Measurements from ENCODE around the gene MRI1. TPM values are rescaled to one million over a fixed set of nuclear protein-coding genes. Genes with fewer than 3 reads are reported as not detected.
A peak's percentile ranks its signal among the peaks of the same experiment; 100 is the strongest.

Gene MRI1
- total RNA-seq, 1 donor from 2014 or later, result 89.9 TPM

DNA sequence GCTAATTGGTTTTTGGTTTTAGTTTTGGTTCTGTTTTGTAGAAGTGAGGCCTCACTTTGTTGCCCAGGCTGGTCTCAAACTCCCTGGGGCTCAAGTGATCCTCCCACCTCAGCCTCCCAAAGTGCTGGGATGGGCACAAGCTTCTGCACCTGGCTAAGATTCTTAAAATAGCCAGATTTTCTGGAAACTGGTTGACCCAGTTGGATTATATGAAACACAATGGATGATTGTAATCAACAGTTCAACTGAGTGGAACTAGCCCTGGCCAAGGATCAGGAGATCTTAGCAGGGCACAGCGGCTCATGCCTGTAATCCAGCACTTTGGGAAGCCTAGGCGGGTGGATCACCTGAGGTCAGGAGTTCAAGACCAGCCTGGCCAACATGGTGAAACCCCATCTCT, 29.6 kb upstream of the MRI1 start:
- Histone ChIP-seq H3K4me1 (peaks cover 3 to 17% of the 10 kb centered on the region in 2 donors), H3K36me3 (no peaks in the 10 kb centered on the region), H3K4me3 (no peak overlapping the region), H3K9me3 (no peaks in the 10 kb centered on the region), H3K27me3 (no peaks in the 10 kb centered on the region), H3K27ac (no peak overlapping the region)
- intact Hi-C loops (cut with DNase I), result loop anchor here (5.0 kb wide), 3 partner anchors 38 to 617 kb away; partner anchors contain the start of genes C19orf53, NACC1 and TRMT1
- TF ChIP-seq, protein P1, sequence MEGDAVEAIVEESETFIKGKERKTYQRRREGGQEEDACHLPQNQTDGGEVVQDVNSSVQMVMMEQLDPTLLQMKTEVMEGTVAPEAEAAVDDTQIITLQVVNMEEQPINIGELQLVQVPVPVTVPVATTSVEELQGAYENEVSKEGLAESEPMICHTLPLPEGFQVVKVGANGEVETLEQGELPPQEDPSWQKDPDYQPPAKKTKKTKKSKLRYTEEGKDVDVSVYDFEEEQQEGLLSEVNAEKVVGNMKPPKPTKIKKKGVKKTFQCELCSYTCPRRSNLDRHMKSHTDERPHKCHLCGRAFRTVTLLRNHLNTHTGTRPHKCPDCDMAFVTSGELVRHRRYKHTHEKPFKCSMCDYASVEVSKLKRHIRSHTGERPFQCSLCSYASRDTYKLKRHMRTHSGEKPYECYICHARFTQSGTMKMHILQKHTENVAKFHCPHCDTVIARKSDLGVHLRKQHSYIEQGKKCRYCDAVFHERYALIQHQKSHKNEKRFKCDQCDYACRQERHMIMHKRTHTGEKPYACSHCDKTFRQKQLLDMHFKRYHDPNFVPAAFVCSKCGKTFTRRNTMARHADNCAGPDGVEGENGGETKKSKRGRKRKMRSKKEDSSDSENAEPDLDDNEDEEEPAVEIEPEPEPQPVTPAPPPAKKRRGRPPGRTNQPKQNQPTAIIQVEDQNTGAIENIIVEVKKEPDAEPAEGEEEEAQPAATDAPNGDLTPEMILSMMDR (IDR thresholded peaks at IDR 0.05), result no peak
- DNase-seq (ENCODE audit: low spot score in 2 of 2), result no peak

DNA sequence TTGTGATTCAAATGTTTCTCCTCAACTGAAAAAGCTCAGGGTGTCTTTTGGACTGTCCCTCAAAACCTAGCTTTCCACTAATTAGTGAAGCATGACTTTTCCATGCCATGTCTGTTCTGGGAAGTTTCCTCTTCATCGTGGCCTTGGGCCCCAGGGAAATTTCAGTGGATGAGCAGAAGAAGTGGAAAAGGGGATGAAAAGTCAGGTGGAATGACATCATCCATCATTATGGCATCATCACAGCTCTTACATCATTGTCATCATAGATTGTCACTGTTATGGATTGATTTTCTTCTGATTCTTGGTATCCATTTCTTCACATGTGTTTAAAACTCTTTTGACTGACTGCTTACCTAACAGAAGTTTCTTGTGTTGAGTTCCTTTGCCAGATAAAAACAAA, 26.2 kb upstream of the MRI1 start:
- DNase-seq (ENCODE audit: low spot score in 2 of 2), result no peak
- intact Hi-C loops (cut with DNase I), result no loop called here
- Histone ChIP-seq H3K27me3 (no peaks in the 10 kb centered on the region), H3K9me3 (no peaks in the 10 kb centered on the region), H3K27ac (no peak overlapping the region), H3K4me3 (no peak overlapping the region), H3K4me1 (peaks cover 0 to 4% of the 10 kb centered on the region in 2 donors), H3K36me3 (no peaks in the 10 kb centered on the region)
- TF ChIP-seq, protein P1 (IDR thresholded peaks at IDR 0.05), result no peak

GRCh38 chr19:13741893-13742292, 22.4 kb upstream of the MRI1 start:
- Histone ChIP-seq H3K36me3 (no peaks in the 10 kb centered on the region), H3K4me3 (no peak overlapping the region), H3K27ac (no peak overlapping the region), H3K27me3 (no peaks in the 10 kb centered on the region), H3K4me1 (no peaks in the 10 kb centered on the region), H3K9me3 (no peaks in the 10 kb centered on the region)
- no peak for DNase-seq (ENCODE audit: low spot score in 2 of 2)
- TF ChIP-seq, protein P1 (IDR thresholded peaks at IDR 0.05), result no peak
- intact Hi-C loops (cut with DNase I), result no loop called here

DNA sequence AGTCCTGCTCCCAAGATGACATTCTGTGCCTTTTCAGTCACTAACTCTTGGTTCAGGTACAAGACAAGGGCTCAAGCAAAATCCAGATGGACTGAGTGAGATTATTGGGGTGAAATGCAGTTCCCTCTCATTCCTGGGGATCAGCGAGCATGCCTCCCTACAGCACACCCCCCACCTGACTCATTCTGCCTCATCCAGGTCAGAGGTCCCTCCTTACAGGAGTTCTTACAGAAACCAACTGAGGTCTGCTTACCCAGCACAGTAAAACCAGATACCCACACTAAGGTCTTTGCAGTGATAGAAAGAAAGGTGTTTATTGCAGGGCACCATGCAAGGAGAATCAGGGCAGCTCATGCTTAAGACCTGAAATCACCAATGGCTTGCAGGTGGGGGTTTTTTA, 21.6 kb upstream of the MRI1 start:
- Histone ChIP-seq H3K9me3 (peaks cover 0 to 3% of the 10 kb centered on the region in 2 donors), H3K4me1 (peaks cover 0 to 3% of the 10 kb centered on the region in 2 donors), H3K36me3 (no peaks in the 10 kb centered on the region), H3K27me3 (no peaks in the 10 kb centered on the region), H3K4me3 (no peak overlapping the region), H3K27ac (no peak overlapping the region)
- no peak for DNase-seq (ENCODE audit: low spot score in 2 of 2)
- TF ChIP-seq, protein P1 (IDR thresholded peaks at IDR 0.05), result no peak
- intact Hi-C loops (cut with DNase I), result no loop called here

- TF ChIP-seq, protein P1 (IDR thresholded peaks at IDR 0.05), result no peak
- no peaks in the 10 kb centered on the region for H3K36me3 ChIP-seq
- H3K4me1 ChIP-seq, result peaks cover 5 to 11% of the 10 kb centered on the region in 2 donors
- peaks cover 0 to 3% of the 10 kb centered on the region in 2 donors for H3K9me3 ChIP-seq
- H3K27ac ChIP-seq, result no peak overlapping the region
- no peak for DNase-seq (ENCODE audit: low spot score in 2 of 2)
- intact Hi-C loops (cut with DNase I), result no loop called here
- no peak overlapping the region for H3K4me3 ChIP-seq
- H3K27me3 ChIP-seq, result no peaks in the 10 kb centered on the region
These were observed 20.1 kb upstream of the MRI1 start for GRCh38 chr19:13744174-13744573.

- no peak for DNase-seq (ENCODE audit: low spot score in 2 of 2)
- Histone ChIP-seq H3K4me1 (peaks cover 5 to 11% of the 10 kb centered on the region in 2 donors), H3K36me3 (peaks cover 5 to 9% of the 10 kb centered on the region in 2 donors), H3K4me3 (peak overlapping the region; percentile 78 to 90), H3K27me3 (no peaks in the 10 kb centered on the region), H3K9me3 (peaks cover 0 to 3% of the 10 kb centered on the region in 2 donors), H3K27ac (peak overlapping the region; percentile 80 to 91)
- intact Hi-C loops (cut with DNase I), result loop anchor here (1.0 to 5.0 kb wide), 5 partner anchors 16 to 370 kb away; partner anchors contain the start of gene PRKACA
- TF ChIP-seq, protein P1 (IDR thresholded peaks at IDR 0.05), result no peak
These were observed 17.2 kb upstream of the MRI1 start for GRCh38 chr19:13747098-13747453.

All from ascending aorta (tissue), 2 donors.